ENCODE data around the gene BST1. TPM values are rescaled to one million over a fixed set of nuclear protein-coding genes. Genes with fewer than 3 reads are reported as not detected.
A peak's percentile ranks its signal among the peaks of the same experiment; 100 is the strongest.

Gene BST1
- total and polyA plus RNA-seq, 10 of the 15 experiments (the other 5 are each of a cell fraction or from before 2014, with no cell fraction given): 0.04 to 0.42 (median 0.11) TPM; not detected in 1

DNA sequence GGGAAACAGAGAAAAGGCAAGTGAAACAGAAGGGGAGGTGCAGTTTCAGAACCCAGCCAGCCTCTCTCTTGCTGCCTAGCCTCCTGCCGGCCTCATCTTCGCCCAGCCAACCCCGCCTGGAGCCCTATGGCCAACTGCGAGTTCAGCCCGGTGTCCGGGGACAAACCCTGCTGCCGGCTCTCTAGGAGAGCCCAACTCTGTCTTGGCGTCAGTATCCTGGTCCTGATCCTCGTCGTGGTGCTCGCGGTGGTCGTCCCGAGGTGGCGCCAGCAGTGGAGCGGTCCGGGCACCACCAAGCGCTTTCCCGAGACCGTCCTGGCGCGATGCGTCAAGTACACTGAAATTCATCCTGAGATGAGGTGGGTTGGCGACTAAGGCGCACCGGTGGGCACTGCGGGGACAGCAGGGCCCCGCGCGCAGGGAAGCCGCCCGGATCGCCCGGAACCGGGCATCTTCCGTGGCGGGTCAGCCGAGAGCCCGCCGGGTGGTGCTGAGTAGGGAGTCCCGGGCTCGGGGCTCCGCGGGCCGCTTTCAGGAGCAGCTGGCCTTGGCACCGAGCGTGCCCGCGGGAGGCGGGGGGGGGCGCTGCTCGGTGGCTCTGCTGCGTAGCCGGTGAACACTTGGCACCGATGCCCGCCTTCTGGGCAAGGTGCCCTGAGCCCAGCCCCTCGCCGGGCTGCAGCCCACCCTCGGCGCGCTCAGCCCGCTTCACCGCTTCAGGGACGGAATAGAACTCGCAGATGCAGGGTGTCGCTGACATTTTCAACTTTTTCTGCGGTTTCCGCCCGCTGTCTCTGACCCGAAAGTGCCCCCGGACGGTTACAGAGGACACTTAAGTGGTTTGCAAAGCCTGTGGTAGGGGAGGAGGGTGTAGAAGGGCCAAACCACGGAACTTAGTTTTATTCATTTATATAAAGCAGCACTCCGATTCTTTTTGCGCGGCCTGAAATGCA lies 75.7 kb downstream of the BST1 start, which contains the start of gene CD38 (continued):
- no peak for TF ChIP-seq MEF2A (IDR thresholded peaks at IDR 0.05; ENCODE audit: insufficient read depth, low read depth, low read length)
- no peak for TF ChIP-seq STAT1 (conservative IDR thresholded peaks at IDR 0.05)
- 0 out of 2 replicates have a peak, but pooled peaks have one; percentile 32 for TF ChIP-seq TARDBP (IDR thresholded peaks at IDR 0.05; ENCODE audit: borderline replicate concordance)
- TF ChIP-seq DPF2 (IDR thresholded peaks at IDR 0.05): peak; percentile 88
- no peak for TF ChIP-seq SMAD1 (IDR thresholded peaks at IDR 0.05; ENCODE audit: low read depth, partially characterized antibody)
- TF ChIP-seq MEF2B (IDR thresholded peaks at IDR 0.05; ENCODE audit: partially characterized antibody, poor library complexity, severe bottlenecking): peak; percentile 30
- TF ChIP-seq JUNB (IDR thresholded peaks at IDR 0.05): no peak
- TF ChIP-seq RUNX3 (IDR thresholded peaks at IDR 0.05; ENCODE audit: low read length): peak; percentile 99
- TF ChIP-seq LARP7 (IDR thresholded peaks at IDR 0.05): peak; percentile 66
- TF ChIP-seq, protein P1, sequence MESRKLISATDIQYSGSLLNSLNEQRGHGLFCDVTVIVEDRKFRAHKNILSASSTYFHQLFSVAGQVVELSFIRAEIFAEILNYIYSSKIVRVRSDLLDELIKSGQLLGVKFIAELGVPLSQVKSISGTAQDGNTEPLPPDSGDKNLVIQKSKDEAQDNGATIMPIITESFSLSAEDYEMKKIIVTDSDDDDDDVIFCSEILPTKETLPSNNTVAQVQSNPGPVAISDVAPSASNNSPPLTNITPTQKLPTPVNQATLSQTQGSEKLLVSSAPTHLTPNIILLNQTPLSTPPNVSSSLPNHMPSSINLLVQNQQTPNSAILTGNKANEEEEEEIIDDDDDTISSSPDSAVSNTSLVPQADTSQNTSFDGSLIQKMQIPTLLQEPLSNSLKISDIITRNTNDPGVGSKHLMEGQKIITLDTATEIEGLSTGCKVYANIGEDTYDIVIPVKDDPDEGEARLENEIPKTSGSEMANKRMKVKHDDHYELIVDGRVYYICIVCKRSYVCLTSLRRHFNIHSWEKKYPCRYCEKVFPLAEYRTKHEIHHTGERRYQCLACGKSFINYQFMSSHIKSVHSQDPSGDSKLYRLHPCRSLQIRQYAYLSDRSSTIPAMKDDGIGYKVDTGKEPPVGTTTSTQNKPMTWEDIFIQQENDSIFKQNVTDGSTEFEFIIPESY (IDR thresholded peaks at IDR 0.05): no peak
- TF ChIP-seq MTA2 (IDR thresholded peaks at IDR 0.05; ENCODE audit: low read depth): 0 out of 2 replicates have a peak, but pooled peaks have one; percentile 51
- no peak for TF ChIP-seq TCF7 (IDR thresholded peaks at IDR 0.05; ENCODE audit: borderline replicate concordance)
- no peak for TF ChIP-seq SPI1 (IDR thresholded peaks at IDR 0.05; ENCODE audit: borderline replicate concordance, insufficient read depth, low read depth, low read length)
- no peak for TF ChIP-seq RAD51 (IDR thresholded peaks at IDR 0.05)
- TF ChIP-seq SIN3A (IDR thresholded peaks at IDR 0.05; ENCODE audit: low read depth, low read length): no peak
- no peak for TF ChIP-seq CHD2 (IDR thresholded peaks at IDR 0.05; ENCODE audit: borderline replicate concordance, low read depth, low read length)
- peak; percentile 89; the same call in 1 of the 2 replicates for TF ChIP-seq CBFB (IDR thresholded peaks at IDR 0.05; ENCODE audit: low read depth)
- TF ChIP-seq ZZZ3 (IDR thresholded peaks at IDR 0.05; ENCODE audit: control insufficient read depth, insufficient read length, low read depth): no peak
- no peak for TF ChIP-seq STAT3 (IDR thresholded peaks at IDR 0.05; ENCODE audit: low read depth, low read length)
- TF ChIP-seq, protein P2, sequence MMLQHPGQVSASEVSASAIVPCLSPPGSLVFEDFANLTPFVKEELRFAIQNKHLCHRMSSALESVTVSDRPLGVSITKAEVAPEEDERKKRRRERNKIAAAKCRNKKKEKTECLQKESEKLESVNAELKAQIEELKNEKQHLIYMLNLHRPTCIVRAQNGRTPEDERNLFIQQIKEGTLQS (IDR thresholded peaks at IDR 0.05; ENCODE audit: borderline replicate concordance, extremely low read depth, low read depth, low read length): no peak
- TF ChIP-seq, protein P3, sequence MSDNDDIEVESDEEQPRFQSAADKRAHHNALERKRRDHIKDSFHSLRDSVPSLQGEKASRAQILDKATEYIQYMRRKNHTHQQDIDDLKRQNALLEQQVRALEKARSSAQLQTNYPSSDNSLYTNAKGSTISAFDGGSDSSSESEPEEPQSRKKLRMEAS (IDR thresholded peaks at IDR 0.05; ENCODE audit: low read depth, low read length): peak; percentile 48; the same call in 1 of the 2 replicates
- TF ChIP-seq, protein P4, sequence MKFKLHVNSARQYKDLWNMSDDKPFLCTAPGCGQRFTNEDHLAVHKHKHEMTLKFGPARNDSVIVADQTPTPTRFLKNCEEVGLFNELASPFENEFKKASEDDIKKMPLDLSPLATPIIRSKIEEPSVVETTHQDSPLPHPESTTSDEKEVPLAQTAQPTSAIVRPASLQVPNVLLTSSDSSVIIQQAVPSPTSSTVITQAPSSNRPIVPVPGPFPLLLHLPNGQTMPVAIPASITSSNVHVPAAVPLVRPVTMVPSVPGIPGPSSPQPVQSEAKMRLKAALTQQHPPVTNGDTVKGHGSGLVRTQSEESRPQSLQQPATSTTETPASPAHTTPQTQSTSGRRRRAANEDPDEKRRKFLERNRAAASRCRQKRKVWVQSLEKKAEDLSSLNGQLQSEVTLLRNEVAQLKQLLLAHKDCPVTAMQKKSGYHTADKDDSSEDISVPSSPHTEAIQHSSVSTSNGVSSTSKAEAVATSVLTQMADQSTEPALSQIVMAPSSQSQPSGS (IDR thresholded peaks at IDR 0.05; ENCODE audit: low read length): peak; percentile 58; the same call in 1 of the 2 replicates
- TF ChIP-seq, protein P5, sequence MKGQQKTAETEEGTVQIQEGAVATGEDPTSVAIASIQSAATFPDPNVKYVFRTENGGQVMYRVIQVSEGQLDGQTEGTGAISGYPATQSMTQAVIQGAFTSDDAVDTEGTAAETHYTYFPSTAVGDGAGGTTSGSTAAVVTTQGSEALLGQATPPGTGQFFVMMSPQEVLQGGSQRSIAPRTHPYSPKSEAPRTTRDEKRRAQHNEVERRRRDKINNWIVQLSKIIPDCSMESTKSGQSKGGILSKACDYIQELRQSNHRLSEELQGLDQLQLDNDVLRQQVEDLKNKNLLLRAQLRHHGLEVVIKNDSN (IDR thresholded peaks at IDR 0.05; ENCODE audit: borderline replicate concordance, extremely low read length, insufficient read depth, low read depth, low read length): no peak
- no peak for TF ChIP-seq RFX5 (IDR thresholded peaks at IDR 0.05; ENCODE audit: low read depth, low read length)
- no peak; the same call in 1 of the 2 replicates for TF ChIP-seq ZNF384 (IDR thresholded peaks at IDR 0.05; ENCODE audit: borderline replicate concordance, low read depth, low read length)
- no peak for TF ChIP-seq FOXK2 (IDR thresholded peaks at IDR 0.05)
- TF ChIP-seq KAT2A (conservative IDR thresholded peaks at IDR 0.05; ENCODE audit: control insufficient read depth, low read depth, low read length): no peak
